ENCODE measurements around the gene AGRN. TPM values are rescaled to one million over a fixed set of nuclear protein-coding genes. Genes with fewer than 3 reads are reported as not detected.

AGRN gene
- total and polyA plus RNA-seq, 4 donors, result 1.8 to 22.4 (median 16.9) TPM

- 66% methylated on average over 9 of the region's 9 CpGs for WGBS
- H3K4me1 ChIP-seq (ENCODE audit: control insufficient read depth in 4 of 4, insufficient read depth in 4 of 4, low read length in 3 of 4), result peaks cover 8 to 12% (median 9%) of the 10 kb centered on the region in 4 donors
Observed at GRCh38 chr1:1080951-1081310, 61.0 kb downstream of the AGRN start.

GRCh38 chr1:1081311-1082238 is 61.7 kb downstream of the AGRN start:
- TF ChIP-seq GABPA (IDR thresholded peaks at IDR 0.05 in 1 of 2, conservative IDR thresholded peaks at IDR 0.05 in 1 of 2) (no peak), HNF4G (IDR thresholded peaks at IDR 0.05) (no peak), RXRA (IDR thresholded peaks at IDR 0.05) (no peak), HNF4A (conservative IDR thresholded peaks at IDR 0.05) (no peak), FOXA2 (IDR thresholded peaks at IDR 0.05) (no peak), YY1 (IDR thresholded peaks at IDR 0.05) (no peak), EGR1 (IDR thresholded peaks at IDR 0.05; ENCODE audit: low read depth in 2 of 2) (no peak), ATF3 (IDR thresholded peaks at IDR 0.05) (no peak), REST (IDR thresholded peaks at IDR 0.05) (no peak), NR2F2 (IDR thresholded peaks at IDR 0.05) (no peak)
- no peak overlapping the region for H3K27ac ChIP-seq (ENCODE audit: low read depth in 1 of 2, low read length in 2 of 2)
- 93% methylated on average over 52 of the region's 52 CpGs for WGBS
- no peaks in the 10 kb centered on the region for H3K36me3 ChIP-seq (ENCODE audit: control insufficient read depth in 4 of 4, insufficient read depth in 3 of 4, low read depth in 1 of 4, low read length in 3 of 4)
- DNase-seq (ENCODE audit: low spot score), result no peak
- peaks cover 8 to 12% (median 9%) of the 10 kb centered on the region in 4 donors for H3K4me1 ChIP-seq (ENCODE audit: control insufficient read depth in 4 of 4, insufficient read depth in 4 of 4, low read length in 3 of 4)
- H3K27me3 ChIP-seq (ENCODE audit: control insufficient read depth in 4 of 4, insufficient read depth in 4 of 4, low read length in 3 of 4), result no peaks in the 10 kb centered on the region
- H3K9ac ChIP-seq (ENCODE audit: low read depth in 1 of 2, low read length in 2 of 2), result no peak overlapping the region
- no peaks in the 10 kb centered on the region for H3K9me3 ChIP-seq (ENCODE audit: control insufficient read depth in 4 of 4, low read length in 3 of 4)
- no peak overlapping the region for H3K4me3 ChIP-seq (ENCODE audit: low read depth in 1 of 3, low read length in 3 of 3)

More at GRCh38 chr1:1080951-1081310, 61.0 kb downstream of the AGRN start:
- no peaks in the 10 kb centered on the region for H3K27me3 ChIP-seq (ENCODE audit: control insufficient read depth in 4 of 4, insufficient read depth in 4 of 4, low read length in 3 of 4)
- TF ChIP-seq RAD21 (IDR thresholded peaks at IDR 0.05), result no peak
- TF ChIP-seq FOXA1 (IDR thresholded peaks at IDR 0.05), result no peak
- TF ChIP-seq HNF4G (IDR thresholded peaks at IDR 0.05), result no peak
- TF ChIP-seq EGR1 (IDR thresholded peaks at IDR 0.05; ENCODE audit: low read depth in 2 of 2), result no peak
- TF ChIP-seq FOXA2 (IDR thresholded peaks at IDR 0.05), result no peak
- no peak for TF ChIP-seq TAF1 (conservative IDR thresholded peaks at IDR 0.05)
- no peak overlapping the region for H3K9ac ChIP-seq (ENCODE audit: low read depth in 1 of 2, low read length in 2 of 2)
- H3K9me3 ChIP-seq (ENCODE audit: control insufficient read depth in 4 of 4, low read length in 3 of 4), result no peaks in the 10 kb centered on the region
- H3K27ac ChIP-seq (ENCODE audit: low read depth in 1 of 2, low read length in 2 of 2), result no peak overlapping the region
- no peaks in the 10 kb centered on the region for H3K36me3 ChIP-seq (ENCODE audit: control insufficient read depth in 4 of 4, insufficient read depth in 3 of 4, low read depth in 1 of 4, low read length in 3 of 4)
- no peak for DNase-seq (ENCODE audit: low spot score)
- H3K4me3 ChIP-seq (ENCODE audit: low read depth in 1 of 3, low read length in 3 of 3), result no peak overlapping the region

- H3K27me3 ChIP-seq (ENCODE audit: control insufficient read depth in 4 of 4, insufficient read depth in 4 of 4, low read length in 3 of 4), result no peaks in the 10 kb centered on the region
- WGBS, result 96% methylated on average over 27 of the region's 27 CpGs
- no peak for DNase-seq (ENCODE audit: low spot score)
- TF ChIP-seq MAX (IDR thresholded peaks at IDR 0.05) (no peak), HNF4A (conservative IDR thresholded peaks at IDR 0.05) (no peak), EGR1 (IDR thresholded peaks at IDR 0.05; ENCODE audit: low read depth in 2 of 2) (no peak), ATF3 (IDR thresholded peaks at IDR 0.05) (no peak), JUND (IDR thresholded peaks at IDR 0.05) (no peak), FOXA1 (IDR thresholded peaks at IDR 0.05) (no peak), REST (IDR thresholded peaks at IDR 0.05) (no peak), CTCF (IDR thresholded peaks at IDR 0.05; ENCODE audit: low read depth, low read length, missing input control) (no peak)
Observed at GRCh38 chr1:1082239-1082775, 62.4 kb downstream of the AGRN start.

More at GRCh38 chr1:1082239-1082775, 62.4 kb downstream of the AGRN start:
- Histone ChIP-seq H3K9ac (ENCODE audit: low read depth in 1 of 2, low read length in 2 of 2) (no peak overlapping the region), H3K4me3 (ENCODE audit: low read depth in 1 of 3, low read length in 3 of 3) (no peak overlapping the region), H3K4me1 (ENCODE audit: control insufficient read depth in 4 of 4, insufficient read depth in 4 of 4, low read length in 3 of 4) (peaks cover 8 to 12% (median 9%) of the 10 kb centered on the region in 4 donors), H3K9me3 (ENCODE audit: control insufficient read depth in 4 of 4, low read length in 3 of 4) (no peaks in the 10 kb centered on the region), H3K27ac (ENCODE audit: low read depth in 1 of 2, low read length in 2 of 2) (no peak overlapping the region), H3K36me3 (ENCODE audit: control insufficient read depth in 4 of 4, insufficient read depth in 3 of 4, low read depth in 1 of 4, low read length in 3 of 4) (no peaks in the 10 kb centered on the region)
